ENCODE results near the gene UGT1A8. TPM values are rescaled to one million over a fixed set of nuclear protein-coding genes. Genes with fewer than 3 reads are reported as not detected.
"Not testable (repeated sequence)": the region's sequence is repeated elsewhere in the genome, so short reads cannot be mapped to it uniquely, and the experiment has no call there.

The UGT1A8 gene
- total RNA-seq, 1 experiment from 2014 or later, result not detected

DNA sequence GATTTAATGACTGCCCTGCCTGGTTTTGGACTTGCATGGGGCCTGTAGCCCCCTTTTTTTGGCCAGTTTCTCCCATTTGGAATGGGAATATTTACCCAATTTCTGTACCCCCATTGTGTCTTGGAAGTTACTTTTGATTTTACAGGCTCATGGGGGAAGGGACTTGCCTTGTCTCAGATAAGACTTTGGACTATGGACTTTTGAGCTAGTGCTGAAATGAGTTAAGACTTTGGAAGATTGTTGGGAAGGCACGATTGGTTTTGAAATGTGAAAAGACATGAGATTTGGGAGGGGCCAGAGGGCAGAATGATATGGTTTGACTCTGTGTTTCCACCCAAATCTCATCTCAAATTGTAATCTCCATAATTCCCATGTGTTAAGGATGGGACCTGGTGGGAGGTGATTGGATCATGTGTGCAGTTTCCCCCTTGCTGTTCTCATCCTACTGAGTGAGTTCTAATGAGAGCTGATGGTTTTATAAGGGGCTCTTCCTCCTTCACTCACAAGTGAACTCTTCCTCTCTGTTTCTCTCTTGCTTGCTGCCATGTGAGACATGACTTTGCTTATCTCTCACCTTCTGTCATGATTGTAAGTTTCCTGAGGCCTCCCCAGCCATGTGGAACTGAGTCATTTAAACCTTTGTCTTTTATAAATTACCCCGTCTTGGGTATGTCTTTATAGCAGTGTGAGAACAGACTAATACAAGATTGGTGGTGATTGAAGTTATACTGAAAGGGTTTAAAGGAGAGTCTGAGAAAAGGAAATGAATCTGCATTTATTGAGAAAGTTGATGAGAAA lies 134.0 kb downstream of the UGT1A8 start:
- in situ Hi-C loops (cut with HindIII; ENCODE audit: low sequenced_read_pairs); DNase-seq (ENCODE audit: low spot score): not testable (repeated sequence)

- DNase-seq (ENCODE audit: low spot score), result no peak
- in situ Hi-C loops (cut with HindIII; ENCODE audit: low sequenced_read_pairs), result no loop called here
These were observed 137.6 kb downstream of the UGT1A8 start for GRCh38 chr2:233754872-233755611.

GRCh38 chr2:233756429-233757081 lies 139.1 kb downstream of the UGT1A8 start:
- DNase-seq (ENCODE audit: low spot score), result no peak
- in situ Hi-C loops (cut with HindIII; ENCODE audit: low sequenced_read_pairs), result no loop called here

- DNase-seq (ENCODE audit: low spot score), result no peak
- in situ Hi-C loops (cut with HindIII; ENCODE audit: low sequenced_read_pairs), result no loop called here
These were observed 140.7 kb downstream of the UGT1A8 start for GRCh38 chr2:233758141-233758540.

- no peak for DNase-seq (ENCODE audit: low spot score)
- in situ Hi-C loops (cut with HindIII; ENCODE audit: low sequenced_read_pairs), result no loop called here
These were observed 141.4 kb downstream of the UGT1A8 start for GRCh38 chr2:233758849-233759248.

DNA sequence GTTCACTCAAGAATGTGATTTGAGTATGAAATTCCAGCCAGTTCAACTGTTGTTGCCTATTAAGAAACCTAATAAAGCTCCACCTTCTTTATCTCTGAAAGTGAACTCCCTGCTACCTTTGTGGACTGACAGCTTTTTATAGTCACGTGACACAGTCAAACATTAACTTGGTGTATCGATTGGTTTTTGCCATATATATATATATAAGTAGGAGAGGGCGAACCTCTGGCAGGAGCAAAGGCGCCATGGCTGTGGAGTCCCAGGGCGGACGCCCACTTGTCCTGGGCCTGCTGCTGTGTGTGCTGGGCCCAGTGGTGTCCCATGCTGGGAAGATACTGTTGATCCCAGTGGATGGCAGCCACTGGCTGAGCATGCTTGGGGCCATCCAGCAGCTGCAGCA lies 142.6 kb downstream of the UGT1A8 start, which contains the start of gene UGT1A1:
TSS of gene UGT1A1 (plus strand) at position 228 of the 400 bp plus-strand sequence. CDS start at position 246, 18 bp downstream.
- in situ Hi-C loops (cut with HindIII; ENCODE audit: low sequenced_read_pairs), result no loop called here
- no peak for DNase-seq (ENCODE audit: low spot score)

GRCh38 chr2:233761040-233761769 lies 143.8 kb downstream of the UGT1A8 start:
- in situ Hi-C loops (cut with HindIII; ENCODE audit: low sequenced_read_pairs), result no loop called here

GRCh38 chr2:233764264-233764663 lies 146.8 kb downstream of the UGT1A8 start:
- in situ Hi-C loops (cut with HindIII; ENCODE audit: low sequenced_read_pairs), result no loop called here
- DNase-seq (ENCODE audit: low spot score), result no peak

More at GRCh38 chr2:233761040-233761769, 143.8 kb downstream of the UGT1A8 start:
- no peak for DNase-seq (ENCODE audit: low spot score)

- in situ Hi-C loops (cut with HindIII; ENCODE audit: low sequenced_read_pairs), result no loop called here
- no peak for DNase-seq (ENCODE audit: low spot score)
These were observed 147.3 kb downstream of the UGT1A8 start for GRCh38 chr2:233764761-233765160.

GRCh38 chr2:233766416-233766815 lies 149.0 kb downstream of the UGT1A8 start:
- in situ Hi-C loops (cut with HindIII; ENCODE audit: low sequenced_read_pairs), result no loop called here
- DNase-seq (ENCODE audit: low spot score), result no peak

DNA sequence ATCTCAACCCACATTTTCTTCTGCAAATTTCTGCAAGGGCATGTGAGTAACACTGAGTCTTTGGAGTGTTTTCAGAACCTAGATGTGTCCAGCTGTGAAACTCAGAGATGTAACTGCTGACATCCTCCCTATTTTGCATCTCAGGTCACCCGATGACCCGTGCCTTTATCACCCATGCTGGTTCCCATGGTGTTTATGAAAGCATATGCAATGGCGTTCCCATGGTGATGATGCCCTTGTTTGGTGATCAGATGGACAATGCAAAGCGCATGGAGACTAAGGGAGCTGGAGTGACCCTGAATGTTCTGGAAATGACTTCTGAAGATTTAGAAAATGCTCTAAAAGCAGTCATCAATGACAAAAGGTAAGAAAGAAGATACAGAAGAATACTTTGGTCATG lies 150.6 kb downstream of the UGT1A8 start:
- no peak for DNase-seq (ENCODE audit: low spot score)
- in situ Hi-C loops (cut with HindIII; ENCODE audit: low sequenced_read_pairs), result no loop called here

DNA sequence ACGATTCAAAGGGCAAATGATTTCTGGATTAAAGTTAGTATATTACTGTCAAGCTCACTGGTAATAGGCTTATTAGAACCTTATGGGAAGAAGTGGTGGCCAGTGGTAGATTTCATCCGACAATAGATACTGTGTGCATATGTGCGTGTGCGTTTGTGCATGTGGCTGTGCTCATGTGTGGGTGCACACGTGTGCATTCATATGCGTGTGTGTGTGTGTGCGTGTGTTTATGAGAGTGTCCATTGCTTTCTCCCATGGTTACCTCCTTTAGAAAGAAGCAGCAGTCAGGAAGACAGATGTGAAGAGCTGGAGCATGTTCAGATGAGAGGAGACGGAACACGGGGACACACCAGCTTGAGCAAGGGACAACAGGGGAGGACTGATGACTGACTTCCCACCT lies 151.8 kb downstream of the UGT1A8 start:
- DNase-seq (ENCODE audit: low spot score), result no peak
- in situ Hi-C loops (cut with HindIII; ENCODE audit: low sequenced_read_pairs), result no loop called here

GRCh38 chr2:233772153-233772552 lies 154.7 kb downstream of the UGT1A8 start:
- DNase-seq (ENCODE audit: low spot score), result no peak
- in situ Hi-C loops (cut with HindIII; ENCODE audit: low sequenced_read_pairs), result no loop called here

GRCh38 chr2:233772583-233772982 lies 155.2 kb downstream of the UGT1A8 start:
- in situ Hi-C loops (cut with HindIII; ENCODE audit: low sequenced_read_pairs), result no loop called here
- no peak for DNase-seq (ENCODE audit: low spot score)

GRCh38 chr2:233773854-233774253 lies 156.4 kb downstream of the UGT1A8 start:
- in situ Hi-C loops (cut with HindIII; ENCODE audit: low sequenced_read_pairs), result no loop called here
- no peak for DNase-seq (ENCODE audit: low spot score)

GRCh38 chr2:233775414-233775813 lies 158.0 kb downstream of the UGT1A8 start:
- no peak for DNase-seq (ENCODE audit: low spot score)
- in situ Hi-C loops (cut with HindIII; ENCODE audit: low sequenced_read_pairs), result no loop called here

GRCh38 chr2:233778030-233778429 lies 160.6 kb downstream of the UGT1A8 start, which contains the start of gene MROH2A:
Gene MROH2A (plus strand): TSS chr2:233778330. CDS start chr2:233779359, 1,029 bp downstream.
- DNase-seq (ENCODE audit: low spot score), result no peak
- in situ Hi-C loops (cut with HindIII; ENCODE audit: low sequenced_read_pairs), result no loop called here

- DNase-seq (ENCODE audit: low spot score), result no peak
- in situ Hi-C loops (cut with HindIII; ENCODE audit: low sequenced_read_pairs), result no loop called here
These were observed 162.3 kb downstream of the UGT1A8 start for GRCh38 chr2:233779722-233780121.

GRCh38 chr2:233780771-233781170 lies 163.3 kb downstream of the UGT1A8 start:
- DNase-seq (ENCODE audit: low spot score), result no peak
- in situ Hi-C loops (cut with HindIII; ENCODE audit: low sequenced_read_pairs), result no loop called here

Data from G401 (cell line).